CD14-positive monocyte (primary cell): ENCODE data around the gene OR10A4. TPM values are rescaled to one million over a fixed set of nuclear protein-coding genes. Genes with fewer than 3 reads are reported as not detected.

ENCODE experiments used
- DNase-seq, 3 donors: peaks; one replicate each; pipeline ENCODE4 v3.0.0-alpha.2; 2011 to 2022
- H2AFZ ChIP-seq: 2 replicates; pipeline ENCODE4 v1.6.0; 2012; ENCODE audit warnings: mild to moderate bottlenecking, low read depth, low read length, inconsistent platforms; ENCODE audit not compliant: insufficient read depth, poor library complexity, severe bottlenecking
- H3K27ac ChIP-seq, 2 donors: 1 replicate in 1 of 2; 2 replicates in 1 of 2; pipeline ENCODE4 v1.5.1; 2012 to 2013; ENCODE audit warnings: low read length in 2 of 2, control low read depth in 1 of 2, inconsistent platforms in 1 of 2, low read depth in 1 of 2, mild to moderate bottlenecking in 1 of 2
- H3K27me3 ChIP-seq, 2 donors: one replicate each; pipeline versions ENCODE4 v1.6.0 to v1.6.1; 2011 to 2013; ENCODE audit warnings: low read length in 2 of 2; ENCODE audit not compliant: control insufficient read depth in 2 of 2, insufficient read depth in 2 of 2
- H3K36me3 ChIP-seq, 2 donors: replicated peaks in 1 of 2; 1 replicate in 1 of 2; 2 replicates in 1 of 2; pipeline versions ENCODE4 v1.5.1 to v1.6.1; 2012 to 2013; ENCODE audit warnings: low read length in 2 of 2, control low read depth in 1 of 2, inconsistent platforms in 1 of 2, mild to moderate bottlenecking in 1 of 2; ENCODE audit not compliant: insufficient read depth in 2 of 2, control insufficient read depth in 1 of 2
- H3K4me1 ChIP-seq, 2 donors: 1 replicate in 1 of 2; 2 replicates in 1 of 2; pipeline versions ENCODE4 v1.5.1 to v1.6.1; 2012 to 2013; ENCODE audit warnings: low read length in 2 of 2, control low read depth in 1 of 2, inconsistent platforms in 1 of 2, mild to moderate bottlenecking in 1 of 2, moderate library complexity in 1 of 2; ENCODE audit not compliant: insufficient read depth in 2 of 2, control insufficient read depth in 1 of 2
- H3K4me2 ChIP-seq: replicated peaks from 2 replicates; pipeline ENCODE3; 2012; ENCODE audit warnings: low read length, moderate library complexity, mild to moderate bottlenecking; ENCODE audit not compliant: poor library complexity, severe bottlenecking; ENCODE audit errors: extremely low read depth
- H3K4me3 ChIP-seq, 3 experiments: fragments of 200-600 bp in 1 of 3; sonication (generic) in 1 of 3; replicated peaks in 1 of 3; 1 replicate in 2 of 3; 2 replicates in 1 of 3; pipeline ENCODE4 v1.5.1; 2011 to 2013; ENCODE audit warnings: low read length in 3 of 3, mild to moderate bottlenecking in 3 of 3, control low read depth in 2 of 3, low read depth in 2 of 3, inconsistent platforms in 1 of 3, moderate library complexity in 1 of 3
- H3K79me2 ChIP-seq: 2 replicates; pipeline ENCODE4 v1.6.0; 2012; ENCODE audit warnings: mild to moderate bottlenecking, control low read depth, inconsistent platforms, low read length, moderate library complexity; ENCODE audit not compliant: insufficient read depth
- H3K9ac ChIP-seq: 2 replicates; pipeline ENCODE4 v1.6.0; 2017; ENCODE audit warnings: low read length, mild to moderate bottlenecking; ENCODE audit not compliant: insufficient read depth, poor library complexity, severe bottlenecking
- H3K9me3 ChIP-seq, 2 donors: replicated peaks in 1 of 2; 1 replicate in 1 of 2; 2 replicates in 1 of 2; pipeline versions ENCODE4 v1.5.1 to v1.6.1; 2012 to 2013; ENCODE audit warnings: low read length in 2 of 2, control low read depth in 1 of 2; ENCODE audit not compliant: control insufficient read depth in 1 of 2, insufficient read depth in 1 of 2
- H4K20me1 ChIP-seq: 2 replicates; pipeline ENCODE4 v1.6.0; 2012; ENCODE audit warnings: mild to moderate bottlenecking, low read length, control low read depth, moderate library complexity; ENCODE audit not compliant: insufficient read depth
- H3K27ac Mint-ChIP-seq, 7 donors: one replicate each; pipeline ENCODE4 v1.8.0; 2020; ENCODE audit warnings: mild to moderate bottlenecking in 7 of 7, mixed read lengths in 7 of 7, moderate library complexity in 6 of 7, inconsistent platforms in 2 of 7
- H3K27me3 Mint-ChIP-seq, 3 donors: one replicate each; pipeline ENCODE4 v1.8.0; 2021 to 2022; ENCODE audit warnings: low read depth in 3 of 3, mild to moderate bottlenecking in 3 of 3, mixed read lengths in 3 of 3, moderate library complexity in 3 of 3, inconsistent platforms in 1 of 3
- H3K36me3 Mint-ChIP-seq, 2 donors: one replicate each; pipeline ENCODE4 v1.8.0; 2020; ENCODE audit warnings: mixed read lengths in 2 of 2, inconsistent platforms in 1 of 2, mild to moderate bottlenecking in 1 of 2
- H3K4me1 Mint-ChIP-seq: one replicate; pipeline ENCODE4 v1.8.0; 2020; ENCODE audit warnings: mild to moderate bottlenecking, mixed read lengths
- H3K4me3 Mint-ChIP-seq, 2 donors: one replicate each; pipeline ENCODE4 v1.8.0; 2020; ENCODE audit warnings: mild to moderate bottlenecking in 2 of 2, mixed read lengths in 2 of 2, moderate library complexity in 1 of 2
- H3K9me3 Mint-ChIP-seq, 7 donors: one replicate each; pipeline ENCODE4 v1.8.0; 2020 to 2022; ENCODE audit warnings: mixed read lengths in 7 of 7, mild to moderate bottlenecking in 6 of 7, moderate library complexity in 6 of 7, inconsistent platforms in 2 of 7
- WGBS: methylation state at CpG from one replicate; pipeline ENCODE4 v1.1.5; 2013; ENCODE audit warnings: missing lambda C conversion rate; ENCODE audit not compliant: insufficient coverage; 5-methylcytosine and 5-hydroxymethylcytosine counted together
- intact Hi-C, 2 donors: fragments of 100-400 bp; cut with micrococcal nuclease; formaldehyde crosslinking; loops; one replicate each; pipeline versions ENCODE4 v1.15.0 to v1.15.1; 2023
- polyA plus RNA-seq, 3 donors: library from polyadenylated mRNA; depleted of rRNA in 1 of 3; unstranded in 2 of 3; stranded (reverse) in 1 of 3; fragments of 300-500 nt in 2 of 3; fragments of >200 nt in 1 of 3; fragmentation: Illumina TruSeq in 2 of 3; gene quantifications; 1 replicate in 2 of 3; 2 replicates in 1 of 3; pipeline ENCODE4 v1.2.3, GENCODE V29; 2012 to 2021
- TF ChIP-seq, protein P1 (sequence below): fragments of 200-600 bp; IDR thresholded peaks from one replicate; pipeline ENCODE4 v1.8.0; 2022; ENCODE audit warnings: antibody characterized with exemption, mild to moderate bottlenecking

Gene OR10A4
- polyA plus RNA-seq, 3 donors: not detected

DNA sequence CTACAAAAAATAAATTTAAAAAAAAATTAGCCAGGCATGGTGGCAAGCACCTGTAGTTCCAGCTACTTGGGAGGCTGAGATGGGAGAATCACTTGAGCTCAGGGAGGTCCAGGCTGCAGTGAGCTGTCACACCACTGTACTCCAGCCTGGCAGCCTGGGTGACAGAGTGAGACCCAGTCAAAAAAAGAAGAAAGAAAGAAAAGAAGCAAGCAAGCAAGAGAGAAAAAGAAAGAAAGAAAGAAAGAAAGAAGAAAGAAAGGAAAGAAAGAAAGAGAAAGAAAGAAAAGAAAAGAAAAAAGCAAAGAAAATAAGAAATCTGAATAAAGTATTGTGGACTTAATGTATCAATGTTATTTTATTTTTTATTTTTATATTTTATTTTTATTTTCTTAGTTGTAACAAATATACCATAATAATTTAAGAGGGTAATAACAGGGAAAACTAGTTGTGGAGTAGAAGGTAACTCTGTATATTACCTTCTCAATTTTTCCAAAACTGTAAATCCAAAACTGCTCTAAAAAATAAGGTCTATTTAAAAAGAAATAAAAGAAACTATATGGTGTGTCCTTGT, 48.7 kb downstream of the OR10A4 start:
- Histone ChIP-seq H3K4me1 (peaks cover 11 to 17% of the 10 kb centered on the region in 2 donors), H2AFZ (no peak overlapping the region), H4K20me1 (no peaks in the 10 kb centered on the region), H3K4me3 (no peak overlapping the region), H3K27ac (no peak overlapping the region), H3K9me3 (no peaks in the 10 kb centered on the region), H3K36me3 (no peaks in the 10 kb centered on the region), H3K27me3 (peaks cover 0 to 21% of the 10 kb centered on the region in 2 donors), H3K79me2 (no peaks in the 10 kb centered on the region), H3K9ac (no peak overlapping the region), H3K4me2 (no peak overlapping the region)
- H3K4me3 Mint-ChIP-seq: no peak overlapping the region
- peaks cover 0 to 8% (median 0%) of the 10 kb centered on the region in 7 donors for H3K9me3 Mint-ChIP-seq
- TF ChIP-seq, protein P1, sequence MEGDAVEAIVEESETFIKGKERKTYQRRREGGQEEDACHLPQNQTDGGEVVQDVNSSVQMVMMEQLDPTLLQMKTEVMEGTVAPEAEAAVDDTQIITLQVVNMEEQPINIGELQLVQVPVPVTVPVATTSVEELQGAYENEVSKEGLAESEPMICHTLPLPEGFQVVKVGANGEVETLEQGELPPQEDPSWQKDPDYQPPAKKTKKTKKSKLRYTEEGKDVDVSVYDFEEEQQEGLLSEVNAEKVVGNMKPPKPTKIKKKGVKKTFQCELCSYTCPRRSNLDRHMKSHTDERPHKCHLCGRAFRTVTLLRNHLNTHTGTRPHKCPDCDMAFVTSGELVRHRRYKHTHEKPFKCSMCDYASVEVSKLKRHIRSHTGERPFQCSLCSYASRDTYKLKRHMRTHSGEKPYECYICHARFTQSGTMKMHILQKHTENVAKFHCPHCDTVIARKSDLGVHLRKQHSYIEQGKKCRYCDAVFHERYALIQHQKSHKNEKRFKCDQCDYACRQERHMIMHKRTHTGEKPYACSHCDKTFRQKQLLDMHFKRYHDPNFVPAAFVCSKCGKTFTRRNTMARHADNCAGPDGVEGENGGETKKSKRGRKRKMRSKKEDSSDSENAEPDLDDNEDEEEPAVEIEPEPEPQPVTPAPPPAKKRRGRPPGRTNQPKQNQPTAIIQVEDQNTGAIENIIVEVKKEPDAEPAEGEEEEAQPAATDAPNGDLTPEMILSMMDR: no peak
- no peak overlapping the region for H3K27ac Mint-ChIP-seq
- intact Hi-C loops: no loop called here
- H3K36me3 Mint-ChIP-seq: no peaks in the 10 kb centered on the region
- no peak for DNase-seq
- H3K4me1 Mint-ChIP-seq: peaks cover 22% of the 10 kb centered on the region
- H3K27me3 Mint-ChIP-seq: peaks cover 14 to 28% (median 19%) of the 10 kb centered on the region in 3 donors

DNA sequence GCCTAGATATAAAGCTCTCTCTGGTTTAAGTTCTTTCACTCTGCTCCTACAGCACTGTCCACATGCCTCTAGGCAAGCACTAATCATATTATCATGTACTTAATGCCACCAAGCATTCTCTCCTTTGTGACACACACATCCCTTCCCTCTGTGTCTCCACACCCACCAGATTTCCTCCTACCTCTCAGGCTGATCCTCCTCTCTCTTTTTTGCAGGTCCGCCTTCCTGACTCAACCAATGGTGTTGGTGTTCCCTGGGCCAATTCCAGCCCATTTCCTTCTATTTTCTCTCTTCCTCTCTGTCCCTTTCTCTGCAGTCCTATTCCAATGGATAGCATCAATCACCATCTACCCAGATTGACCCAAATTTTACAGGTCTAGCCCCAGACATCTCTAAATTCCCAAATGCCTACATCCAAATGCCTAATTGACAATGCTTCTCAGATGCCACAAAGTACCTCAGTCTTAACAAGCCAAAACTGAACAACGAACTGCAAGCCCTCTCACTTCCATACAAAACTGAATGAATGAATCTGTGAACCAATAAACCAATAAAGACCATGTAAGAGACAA, 49.3 kb downstream of the OR10A4 start:
- TF ChIP-seq, protein P1: no peak
- Histone ChIP-seq H3K4me3 (peak overlapping the region; percentile 50 to 85 (median 80)), H3K4me2 (peak overlapping the region; percentile 94), H3K27ac (no peak overlapping the region), H4K20me1 (no peaks in the 10 kb centered on the region), H3K4me1 (peaks cover 11 to 17% of the 10 kb centered on the region in 2 donors), H3K27me3 (peaks cover 0 to 21% of the 10 kb centered on the region in 2 donors), H3K9ac (peak overlapping the region; percentile 68), H3K36me3 (no peaks in the 10 kb centered on the region), H2AFZ (peak overlapping the region; percentile 92), H3K9me3 (no peaks in the 10 kb centered on the region), H3K79me2 (no peaks in the 10 kb centered on the region)
- intact Hi-C loops: no loop called here
- no peaks in the 10 kb centered on the region for H3K36me3 Mint-ChIP-seq
- WGBS: 100% methylated on average over 1 of the region's 2 CpGs
- H3K4me3 Mint-ChIP-seq: peak overlapping the region; percentile 86 to 96
- H3K4me1 Mint-ChIP-seq: peaks cover 22% of the 10 kb centered on the region
- peaks cover 14 to 28% (median 19%) of the 10 kb centered on the region in 3 donors for H3K27me3 Mint-ChIP-seq
- no peak overlapping the region for H3K27ac Mint-ChIP-seq
- peaks cover 0 to 8% (median 0%) of the 10 kb centered on the region in 7 donors for H3K9me3 Mint-ChIP-seq
- no peak for DNase-seq
